PFSK-1 (cell line): ENCODE measurements around the gene ALG9.

Source experiments
- FOXP2 ChIP-seq: optimal IDR thresholded peaks from 2 replicates; pipeline ENCODE3; 2011; ENCODE audit warnings: borderline replicate concordance, control low read depth, inconsistent platforms; ENCODE audit not compliant: insufficient read depth; ENCODE audit errors: extremely low read length, extremely low read depth
- POLR2AphosphoS5 ChIP-seq: IDR thresholded peaks from 2 replicates; pipeline ENCODE4 v1.6.1; 2012; ENCODE audit warnings: low read depth, mild to moderate bottlenecking, control low read depth, low read length, moderate library complexity
- SIN3A ChIP-seq: IDR thresholded peaks from 2 replicates; pipeline ENCODE4 v1.6.1; 2012; ENCODE audit warnings: mild to moderate bottlenecking, low read length, moderate library complexity, borderline replicate concordance; ENCODE audit not compliant: insufficient read depth
- TAF1 ChIP-seq: IDR thresholded peaks from 2 replicates; pipeline ENCODE4 v1.6.1; 2012; ENCODE audit warnings: low read length, control low read depth, borderline replicate concordance; ENCODE audit not compliant: insufficient read depth
- TF ChIP-seq, protein P1 (sequence below), 2 experiments: IDR thresholded peaks; 2 replicates each; pipeline versions ENCODE4 v1.6.1 to v1.8.0; 2011 to 2012; ENCODE audit warnings: low read depth in 2 of 2, low read length in 2 of 2, control low read depth in 1 of 2, inconsistent platforms in 1 of 2, mild to moderate bottlenecking in 1 of 2, moderate library complexity in 1 of 2; ENCODE audit not compliant: insufficient read depth in 1 of 2

Gene ALG9

DNA sequence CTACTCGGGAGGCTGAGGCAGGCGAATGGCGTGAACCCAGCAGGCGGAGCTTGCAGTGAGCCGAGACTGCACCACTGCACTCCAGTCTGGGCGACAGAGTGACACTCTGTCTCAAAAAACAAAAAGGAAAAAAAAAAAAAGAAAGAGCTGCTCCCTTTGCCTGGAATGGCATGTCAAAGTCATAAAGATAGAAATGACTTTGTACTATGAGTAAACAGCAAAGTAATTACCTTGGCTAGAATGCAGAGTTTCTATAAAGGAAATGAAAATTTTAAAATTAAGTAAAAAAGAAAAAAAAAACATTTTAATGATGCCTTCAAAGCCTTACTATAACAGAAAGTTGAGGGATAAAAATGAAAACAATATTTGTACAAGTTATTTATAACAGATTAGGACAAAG, 115.3 kb downstream of the ALG9 start:
- no peak for TF ChIP-seq TAF1
- no peak for TF ChIP-seq POLR2AphosphoS5

DNA sequence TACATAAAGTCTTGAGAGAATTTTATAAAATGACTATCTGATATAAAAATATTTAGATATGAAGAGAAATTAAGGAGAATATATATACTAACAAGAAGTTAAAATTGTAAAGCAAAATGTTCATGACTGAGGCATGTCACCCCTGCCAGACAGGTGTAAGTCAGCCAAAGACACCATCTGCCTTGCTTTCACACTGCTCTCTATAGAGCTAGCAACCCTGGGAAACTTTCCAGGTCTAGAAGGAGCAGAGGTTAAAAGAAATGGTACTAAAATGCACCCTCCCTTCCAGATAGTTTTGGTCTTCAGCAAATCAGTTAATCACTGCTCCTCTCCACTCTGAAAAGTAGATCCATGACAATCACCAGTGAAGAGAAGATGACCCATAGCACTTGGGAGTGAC, 121.7 kb downstream of the ALG9 start:
- TF ChIP-seq, protein P1, sequence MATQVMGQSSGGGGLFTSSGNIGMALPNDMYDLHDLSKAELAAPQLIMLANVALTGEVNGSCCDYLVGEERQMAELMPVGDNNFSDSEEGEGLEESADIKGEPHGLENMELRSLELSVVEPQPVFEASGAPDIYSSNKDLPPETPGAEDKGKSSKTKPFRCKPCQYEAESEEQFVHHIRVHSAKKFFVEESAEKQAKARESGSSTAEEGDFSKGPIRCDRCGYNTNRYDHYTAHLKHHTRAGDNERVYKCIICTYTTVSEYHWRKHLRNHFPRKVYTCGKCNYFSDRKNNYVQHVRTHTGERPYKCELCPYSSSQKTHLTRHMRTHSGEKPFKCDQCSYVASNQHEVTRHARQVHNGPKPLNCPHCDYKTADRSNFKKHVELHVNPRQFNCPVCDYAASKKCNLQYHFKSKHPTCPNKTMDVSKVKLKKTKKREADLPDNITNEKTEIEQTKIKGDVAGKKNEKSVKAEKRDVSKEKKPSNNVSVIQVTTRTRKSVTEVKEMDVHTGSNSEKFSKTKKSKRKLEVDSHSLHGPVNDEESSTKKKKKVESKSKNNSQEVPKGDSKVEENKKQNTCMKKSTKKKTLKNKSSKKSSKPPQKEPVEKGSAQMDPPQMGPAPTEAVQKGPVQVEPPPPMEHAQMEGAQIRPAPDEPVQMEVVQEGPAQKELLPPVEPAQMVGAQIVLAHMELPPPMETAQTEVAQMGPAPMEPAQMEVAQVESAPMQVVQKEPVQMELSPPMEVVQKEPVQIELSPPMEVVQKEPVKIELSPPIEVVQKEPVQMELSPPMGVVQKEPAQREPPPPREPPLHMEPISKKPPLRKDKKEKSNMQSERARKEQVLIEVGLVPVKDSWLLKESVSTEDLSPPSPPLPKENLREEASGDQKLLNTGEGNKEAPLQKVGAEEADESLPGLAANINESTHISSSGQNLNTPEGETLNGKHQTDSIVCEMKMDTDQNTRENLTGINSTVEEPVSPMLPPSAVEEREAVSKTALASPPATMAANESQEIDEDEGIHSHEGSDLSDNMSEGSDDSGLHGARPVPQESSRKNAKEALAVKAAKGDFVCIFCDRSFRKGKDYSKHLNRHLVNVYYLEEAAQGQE (IDR thresholded peaks at IDR 0.05; ENCODE audit: insufficient read depth in 1 of 2, low read depth in 2 of 2, low read length in 2 of 2): no peak
- TF ChIP-seq FOXP2 (no peak), POLR2AphosphoS5 (no peak), SIN3A (no peak), TAF1 (no peak)

GRCh38 chr11:111748035-111748804, 123.2 kb downstream of the ALG9 start:
- no peak for TF ChIP-seq FOXP2
- no peak for TF ChIP-seq SIN3A

- TF ChIP-seq POLR2AphosphoS5 (no peak), FOXP2 (no peak), SIN3A (no peak), TAF1 (no peak)
- TF ChIP-seq, protein P1 (IDR thresholded peaks at IDR 0.05; ENCODE audit: insufficient read depth in 1 of 2, low read depth in 2 of 2, low read length in 2 of 2): no peak
Observed at GRCh38 chr11:111745719-111746504, 125.5 kb downstream of the ALG9 start.

DNA sequence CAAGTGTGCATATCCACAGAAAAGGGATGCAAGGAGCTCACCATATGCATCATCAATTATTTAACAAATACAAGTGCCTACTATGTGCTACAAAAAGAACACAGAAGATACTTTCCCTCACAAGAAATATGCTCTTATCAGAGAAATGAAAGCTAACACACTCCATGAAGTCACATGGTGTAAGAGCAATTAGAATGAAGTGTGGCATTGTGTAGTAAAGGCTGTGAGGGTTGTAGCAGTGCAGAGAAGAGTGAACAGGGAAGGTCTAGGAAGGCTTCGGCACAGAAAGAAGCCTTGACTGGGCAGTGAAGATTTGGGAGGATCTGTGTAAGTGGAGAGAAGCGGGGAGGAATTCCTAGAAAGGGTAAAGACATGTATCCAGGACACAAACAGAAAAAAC, 127.7 kb downstream of the ALG9 start:
- TF ChIP-seq FOXP2: no peak
- TF ChIP-seq POLR2AphosphoS5: no peak
- TF ChIP-seq, protein P1 (IDR thresholded peaks at IDR 0.05; ENCODE audit: insufficient read depth in 1 of 2, low read depth in 2 of 2, low read length in 2 of 2): no peak

- no peak for TF ChIP-seq FOXP2
- TF ChIP-seq TAF1: no peak
- TF ChIP-seq POLR2AphosphoS5: no peak
- TF ChIP-seq SIN3A: no peak
- TF ChIP-seq, protein P1 (IDR thresholded peaks at IDR 0.05; ENCODE audit: insufficient read depth in 1 of 2, low read depth in 2 of 2, low read length in 2 of 2): no peak
Observed at GRCh38 chr11:111741751-111742150, 129.6 kb downstream of the ALG9 start.
